HS-27A (cell line): ENCODE results near the gene EMILIN1.
"Not testable (repeated sequence)": the region's sequence is repeated elsewhere in the genome, so short reads cannot be mapped to it uniquely, and the experiment has no call there.

ENCODE experiments used
- DNase-seq: peaks from one replicate; pipeline ENCODE4 v3.0.0-alpha.2; 2012; ENCODE audit warnings: low read depth, missing footprints

Gene EMILIN1

DNA sequence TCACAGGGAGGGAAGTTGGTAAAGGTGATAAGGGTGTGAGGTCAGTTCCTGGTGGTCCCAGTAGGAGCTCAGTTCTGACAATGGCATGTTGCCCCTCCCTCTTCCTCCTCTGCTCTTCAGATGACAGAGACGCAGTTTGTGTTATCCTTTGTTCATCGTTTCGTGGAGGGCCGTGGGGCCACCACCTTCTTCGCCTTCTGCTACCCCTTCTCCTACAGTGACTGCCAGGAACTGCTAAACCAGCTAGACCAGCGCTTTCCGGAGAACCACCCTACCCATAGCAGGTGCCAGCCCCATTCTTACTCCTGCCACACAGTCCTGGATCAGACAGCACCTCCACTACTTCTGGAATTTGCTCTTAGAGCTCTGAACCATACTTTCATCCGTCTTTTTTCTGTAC, 24.6 kb upstream of the EMILIN1 start:
- DNase-seq, result no peak

DNA sequence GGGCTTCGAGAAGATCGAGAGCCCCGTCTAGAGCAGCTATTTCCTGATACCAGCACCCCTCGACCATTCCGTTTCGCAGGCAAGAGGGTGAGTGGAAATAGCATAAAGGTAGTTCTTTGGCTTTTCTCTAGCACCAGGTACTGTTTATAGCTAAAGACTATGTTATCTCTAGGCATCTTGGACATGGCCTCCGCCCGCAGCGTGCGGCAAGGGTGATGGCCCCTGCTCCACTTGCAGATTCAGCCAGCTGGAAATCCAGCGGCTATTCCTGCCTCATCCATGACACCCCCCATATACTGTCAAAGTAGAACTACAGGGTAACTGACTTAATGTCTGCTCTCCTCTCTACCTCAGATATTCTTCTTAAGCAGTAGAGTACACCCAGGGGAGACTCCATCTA, 23.7 kb upstream of the EMILIN1 start:
- no peak for DNase-seq

DNA sequence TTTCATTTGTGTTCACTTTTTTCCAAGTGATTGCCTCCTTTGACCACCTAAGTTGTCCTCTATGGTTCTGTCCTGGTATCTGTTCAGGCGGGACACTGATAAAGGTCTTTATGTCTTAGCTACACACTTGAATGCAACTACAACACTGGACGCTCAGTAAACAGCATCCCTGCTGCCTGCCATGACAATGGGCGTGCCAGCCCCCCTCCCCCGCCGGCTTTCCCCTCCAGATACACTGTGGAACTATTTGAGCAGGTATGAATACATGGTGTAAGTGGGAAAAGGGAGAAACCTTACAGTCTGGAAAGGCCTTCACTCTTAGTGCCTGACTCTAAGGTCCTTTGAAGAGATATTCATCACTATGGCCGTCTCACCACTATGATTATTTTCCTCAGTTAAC, 21.2 kb upstream of the EMILIN1 start:
- DNase-seq, result no peak

DNA sequence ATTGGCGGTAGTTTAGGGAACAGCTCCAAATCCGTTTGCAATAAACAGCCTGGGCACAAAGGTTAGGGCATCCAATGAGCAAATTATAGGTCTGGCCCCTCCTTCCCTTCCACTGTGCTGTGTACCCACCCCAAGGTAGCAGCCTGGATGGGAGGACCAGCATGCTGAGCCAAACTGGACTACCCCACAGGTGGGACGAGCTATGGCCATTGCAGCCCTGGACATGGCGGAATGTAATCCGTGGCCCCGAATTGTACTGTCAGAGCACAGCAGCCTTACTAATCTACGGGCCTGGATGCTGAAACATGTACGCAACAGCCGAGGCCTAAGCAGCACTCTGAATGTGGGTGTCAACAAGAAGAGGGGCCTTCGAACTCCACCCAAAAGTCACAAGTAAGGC, 20.2 kb upstream of the EMILIN1 start:
- no peak for DNase-seq

DNA sequence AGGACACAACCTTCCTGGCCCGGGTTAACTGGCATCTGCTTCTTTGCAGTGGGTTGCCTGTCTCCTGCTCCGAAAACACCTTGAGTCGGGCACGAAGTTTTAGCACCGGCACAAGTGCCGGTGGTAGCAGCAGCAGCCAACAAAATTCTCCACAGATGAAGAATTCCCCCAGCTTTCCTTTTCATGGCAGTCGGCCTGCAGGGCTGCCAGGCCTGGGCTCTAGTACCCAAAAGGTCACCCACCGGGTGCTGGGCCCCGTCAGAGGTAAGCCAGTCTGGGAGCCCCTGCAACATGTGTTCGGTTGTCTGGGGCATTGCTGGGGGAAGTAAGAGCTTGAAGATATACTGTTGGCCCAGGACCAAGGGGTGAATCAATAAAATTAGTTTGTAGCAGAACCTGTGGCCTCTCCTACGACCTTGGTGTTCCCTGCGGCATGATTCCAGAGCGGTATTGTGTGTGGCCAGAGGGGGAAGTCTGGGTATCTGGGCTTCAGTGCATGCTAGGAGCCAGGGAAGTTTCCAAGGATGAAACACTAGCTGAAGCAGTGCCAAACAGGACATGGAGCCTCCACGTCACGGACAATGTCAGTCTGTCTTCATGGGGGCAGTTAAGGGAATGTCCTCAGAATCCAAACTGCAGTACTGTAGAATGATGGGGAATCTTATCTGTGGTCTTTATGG, 19.1 kb upstream of the EMILIN1 start:
- DNase-seq, result no peak

DNA sequence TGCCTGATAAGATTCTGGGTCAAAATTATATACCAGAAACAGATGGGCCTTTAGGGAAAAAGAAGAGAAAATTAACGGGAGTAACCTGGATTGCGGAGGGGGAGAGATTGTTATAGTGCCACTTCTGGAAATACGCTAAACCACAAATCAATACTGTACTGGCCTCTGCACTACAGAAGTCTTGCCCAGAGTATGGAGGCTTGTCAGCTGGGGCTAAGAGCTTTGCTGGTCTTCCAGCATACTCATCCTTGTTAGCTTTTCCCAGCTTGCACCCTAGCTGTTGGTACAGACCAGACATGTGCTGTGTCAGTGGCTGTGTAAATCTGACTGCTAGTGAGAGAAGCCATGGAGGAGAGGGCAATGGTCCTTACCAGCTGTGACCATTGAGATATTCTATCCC, 18.1 kb upstream of the EMILIN1 start:
- DNase-seq, result no peak

DNA sequence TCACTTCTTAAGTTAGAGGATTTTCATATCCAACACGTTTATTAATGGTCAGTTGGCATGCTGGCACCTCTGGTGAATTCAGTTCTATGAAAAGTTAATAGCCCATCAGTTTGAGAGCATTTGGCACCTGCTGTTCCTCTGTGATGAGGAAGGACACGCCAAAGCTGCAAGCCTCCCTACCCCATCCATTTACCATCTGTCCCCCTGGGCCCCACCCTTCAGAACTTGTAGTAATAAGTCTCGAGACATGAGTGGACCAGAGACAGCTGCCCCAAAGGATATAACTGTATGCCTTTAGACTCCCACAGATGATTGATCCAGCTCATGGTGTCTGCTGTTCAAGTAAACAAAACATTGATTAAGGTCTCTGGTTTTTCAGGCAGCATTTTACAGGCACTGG, 13.3 kb upstream of the EMILIN1 start:
- no peak for DNase-seq

DNA sequence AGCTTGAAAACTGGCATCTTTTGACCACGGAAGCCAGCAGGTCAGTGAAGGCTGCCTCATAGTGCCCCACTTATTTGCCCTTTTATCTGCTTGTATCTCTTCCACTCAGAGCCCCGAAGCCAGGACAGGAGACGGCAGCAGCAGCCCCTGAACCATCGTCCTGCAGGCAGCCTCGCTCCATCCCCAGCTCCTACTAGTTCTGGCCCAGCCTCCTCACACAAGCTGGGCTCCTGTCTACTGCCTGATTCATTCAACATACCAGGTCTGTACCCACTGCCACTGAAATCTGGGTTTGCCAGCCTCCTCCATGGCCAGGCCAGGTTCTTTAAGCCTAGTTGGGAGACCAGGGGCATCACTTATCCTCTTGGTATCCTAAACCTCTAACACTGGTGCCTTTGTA, 11.0 kb upstream of the EMILIN1 start:
- no peak for DNase-seq

DNA sequence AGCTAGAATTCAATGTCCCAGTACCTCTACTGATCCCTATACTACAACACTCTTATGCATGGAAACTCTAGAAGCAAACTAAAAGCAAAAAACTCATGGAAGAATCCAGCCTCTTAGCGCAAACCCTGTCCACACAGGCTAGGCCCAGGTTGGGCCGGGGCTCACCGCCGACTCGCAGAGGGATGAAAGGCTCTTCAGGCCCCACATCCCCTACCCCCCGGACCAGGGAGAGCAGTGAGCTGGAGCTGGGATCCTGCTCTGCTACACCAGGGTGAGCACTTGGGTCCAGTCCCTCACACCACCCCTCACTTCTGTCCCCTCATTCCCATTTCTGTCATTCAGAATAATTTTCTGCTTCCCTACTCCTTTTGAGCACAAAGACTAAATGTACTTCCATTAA, 9.0 kb upstream of the EMILIN1 start:
- no peak for DNase-seq

DNA sequence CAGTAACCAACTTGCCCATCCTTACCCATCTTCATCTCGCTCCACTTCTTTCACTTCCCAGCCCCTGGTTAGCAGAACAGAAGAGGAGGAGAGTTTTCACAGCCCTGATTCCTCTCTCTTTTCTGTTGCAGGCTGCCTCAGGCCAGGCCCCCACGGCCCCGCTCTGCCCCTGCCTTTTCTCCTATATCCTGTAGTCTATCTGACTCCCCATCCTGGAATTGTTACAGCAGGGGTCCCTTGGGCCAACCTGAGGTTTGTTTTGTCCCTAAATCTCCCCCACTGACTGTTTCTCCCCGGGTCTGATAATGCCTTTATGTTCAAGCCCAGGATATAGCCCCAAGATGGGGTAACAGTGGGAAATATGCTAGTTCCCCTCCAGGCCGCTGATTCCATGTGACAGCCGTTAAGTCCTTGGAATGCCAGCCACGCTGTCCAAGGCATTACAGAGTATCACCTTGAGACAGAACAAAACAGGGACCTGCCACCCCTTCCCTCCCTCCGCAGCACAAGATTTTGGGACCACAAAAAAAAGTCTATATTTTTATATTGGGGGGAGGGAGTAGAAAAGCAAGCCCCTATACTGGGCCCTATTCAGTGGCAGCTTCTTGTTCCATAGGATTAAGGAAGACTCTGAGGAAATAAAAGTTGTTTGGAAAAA, 8.3 kb upstream of the EMILIN1 start:
- no peak for DNase-seq

DNA sequence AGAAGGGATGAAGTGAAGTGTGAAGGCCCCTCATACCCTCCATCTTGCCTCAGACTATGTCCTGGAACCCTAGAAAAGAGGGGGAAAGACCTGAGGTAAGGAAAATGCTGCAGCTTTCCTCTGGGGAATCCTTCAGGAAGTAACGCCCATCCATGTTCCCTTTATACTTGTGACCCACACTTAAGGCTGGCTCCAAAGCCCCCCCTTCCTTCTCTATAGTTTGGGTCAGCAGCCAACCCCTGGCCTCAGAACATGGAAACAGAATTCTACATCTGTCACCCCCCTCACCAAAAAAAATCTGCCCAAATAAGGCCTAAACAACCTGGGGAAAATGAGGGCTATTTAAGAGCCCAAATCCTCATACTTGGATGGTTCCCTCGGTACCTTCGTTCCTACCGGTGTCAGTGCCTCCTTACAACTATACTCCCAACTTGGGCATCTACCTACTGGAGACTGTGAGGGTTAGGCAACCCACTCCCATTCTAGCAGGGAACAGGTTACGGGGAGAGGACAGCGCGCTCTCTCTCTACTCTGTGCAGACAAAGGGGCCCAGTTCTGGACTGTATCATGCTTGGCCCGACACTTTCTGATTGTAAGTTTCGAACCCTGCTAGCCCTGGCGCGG, 7.7 kb upstream of the EMILIN1 start:
- DNase-seq, result no peak

DNA sequence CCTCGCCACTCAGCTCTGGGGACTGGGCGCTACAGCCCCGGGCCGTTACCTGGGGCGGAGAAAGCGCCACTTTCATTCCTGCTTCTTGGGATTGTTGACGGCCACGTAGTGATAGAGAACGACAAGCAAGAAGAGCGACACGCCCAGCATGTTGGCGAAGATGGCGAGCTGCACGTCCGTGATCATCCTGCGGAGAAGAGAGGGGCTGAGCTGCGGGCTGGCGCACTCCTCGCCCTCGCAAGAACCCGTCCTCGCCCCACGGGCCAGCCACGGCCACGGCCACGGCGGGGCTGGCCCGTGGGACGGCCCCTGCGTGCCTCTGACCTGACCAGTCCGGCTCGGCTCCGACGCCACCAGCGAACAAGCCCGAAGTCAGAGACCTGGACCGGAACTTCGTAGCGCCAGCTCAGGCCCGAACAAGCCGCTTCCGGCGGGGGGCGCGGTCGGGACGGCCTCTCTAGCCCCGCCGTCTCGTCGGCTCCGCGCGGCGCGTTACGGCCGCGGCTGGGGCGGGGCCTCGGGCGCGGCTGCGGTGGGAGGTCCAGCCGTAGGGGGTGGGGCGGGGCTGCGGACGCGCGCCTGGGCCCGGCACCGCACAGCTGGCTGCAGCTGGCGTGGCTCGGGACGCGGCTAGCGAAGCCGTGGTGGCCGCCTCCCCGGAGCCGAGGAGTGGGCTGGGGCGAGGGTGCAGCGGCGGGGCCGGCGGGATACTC, 7.0 kb upstream of the EMILIN1 start, which contains the start of gene OST4:
TSS of gene OST4 (minus strand) at position 378 of the 713 bp plus-strand sequence.
- DNase-seq, result peak; percentile 57

DNA sequence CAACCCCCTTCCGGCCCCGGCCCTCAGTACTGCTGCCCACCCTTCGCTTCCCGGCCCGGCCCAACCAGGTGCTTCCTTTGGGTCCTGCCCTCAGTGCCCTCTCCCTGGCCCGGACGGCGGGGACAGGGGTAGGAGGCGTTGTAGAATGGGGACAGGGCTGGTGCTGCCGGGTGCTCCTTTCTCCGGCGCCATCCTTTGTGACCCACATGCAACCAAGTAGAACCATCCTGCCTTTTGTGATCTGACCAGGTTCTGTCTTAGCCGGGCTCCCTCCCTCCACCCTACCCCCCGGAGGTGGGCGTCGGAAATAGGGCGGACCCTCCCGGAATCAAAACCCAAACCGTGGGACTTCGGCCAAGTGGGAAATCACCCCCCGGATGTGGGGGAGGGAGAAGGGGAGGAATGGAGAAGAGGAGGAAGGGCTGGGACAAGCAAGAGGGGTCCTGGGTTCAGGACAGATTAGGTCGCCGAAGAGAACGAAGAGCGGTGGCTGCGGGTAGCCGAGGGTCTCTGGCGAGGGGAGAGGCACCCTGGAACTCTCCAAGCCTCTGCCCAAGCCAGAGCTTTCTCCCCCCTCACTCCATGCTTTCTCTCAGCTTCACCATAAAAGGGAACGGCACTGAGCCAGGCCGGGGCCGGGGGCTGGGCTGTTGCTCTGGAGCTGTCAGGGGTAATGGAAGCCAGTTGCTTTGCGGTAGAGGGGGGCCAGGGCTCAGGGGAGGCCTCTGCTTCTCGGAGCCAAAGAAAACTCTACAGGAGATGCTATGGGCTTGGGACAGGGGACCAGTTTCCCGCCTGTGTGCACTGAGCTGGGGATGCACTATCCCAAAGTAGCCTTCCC, 6.2 kb upstream of the EMILIN1 start:
- no peak for DNase-seq

DNA sequence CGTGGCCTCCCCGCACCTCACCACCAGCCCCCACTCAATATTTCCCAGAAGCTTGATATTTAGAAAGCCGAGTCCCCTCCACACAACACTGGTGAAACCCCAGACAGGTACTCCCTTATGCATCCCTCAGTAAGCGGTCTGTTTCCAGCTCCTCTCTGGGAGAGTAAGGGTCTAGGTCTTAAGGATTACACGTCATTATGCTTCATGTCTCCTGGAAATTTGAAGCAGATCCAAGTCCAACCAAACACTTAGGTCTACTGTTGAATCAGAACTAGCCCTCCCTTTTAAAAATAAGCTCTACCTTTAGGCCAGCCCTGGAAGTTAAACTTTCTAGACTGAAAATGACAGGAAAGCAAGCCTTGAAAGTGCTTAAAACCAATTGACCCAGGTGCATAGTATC, 5.5 kb upstream of the EMILIN1 start:
- no peak for DNase-seq

DNA sequence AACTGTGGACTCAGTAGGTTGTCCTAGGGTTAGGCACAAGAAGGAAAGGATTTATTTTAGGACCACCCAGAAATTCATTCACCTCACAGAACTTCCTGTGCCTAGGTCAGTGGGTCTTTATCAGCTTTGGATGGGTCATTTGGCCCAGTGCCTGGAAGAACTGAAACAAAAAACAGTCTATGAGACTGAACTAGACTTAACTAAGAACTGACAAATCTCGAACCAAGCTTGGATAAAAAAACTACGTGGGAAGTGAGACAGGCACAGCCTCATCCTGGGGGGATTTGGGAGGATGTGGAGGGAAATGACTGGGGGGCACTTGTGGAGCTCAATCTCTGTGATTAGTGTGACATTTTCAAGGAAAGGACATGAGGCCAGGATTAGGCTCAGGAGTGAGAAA, 4.6 kb upstream of the EMILIN1 start:
- DNase-seq, result no peak

DNA sequence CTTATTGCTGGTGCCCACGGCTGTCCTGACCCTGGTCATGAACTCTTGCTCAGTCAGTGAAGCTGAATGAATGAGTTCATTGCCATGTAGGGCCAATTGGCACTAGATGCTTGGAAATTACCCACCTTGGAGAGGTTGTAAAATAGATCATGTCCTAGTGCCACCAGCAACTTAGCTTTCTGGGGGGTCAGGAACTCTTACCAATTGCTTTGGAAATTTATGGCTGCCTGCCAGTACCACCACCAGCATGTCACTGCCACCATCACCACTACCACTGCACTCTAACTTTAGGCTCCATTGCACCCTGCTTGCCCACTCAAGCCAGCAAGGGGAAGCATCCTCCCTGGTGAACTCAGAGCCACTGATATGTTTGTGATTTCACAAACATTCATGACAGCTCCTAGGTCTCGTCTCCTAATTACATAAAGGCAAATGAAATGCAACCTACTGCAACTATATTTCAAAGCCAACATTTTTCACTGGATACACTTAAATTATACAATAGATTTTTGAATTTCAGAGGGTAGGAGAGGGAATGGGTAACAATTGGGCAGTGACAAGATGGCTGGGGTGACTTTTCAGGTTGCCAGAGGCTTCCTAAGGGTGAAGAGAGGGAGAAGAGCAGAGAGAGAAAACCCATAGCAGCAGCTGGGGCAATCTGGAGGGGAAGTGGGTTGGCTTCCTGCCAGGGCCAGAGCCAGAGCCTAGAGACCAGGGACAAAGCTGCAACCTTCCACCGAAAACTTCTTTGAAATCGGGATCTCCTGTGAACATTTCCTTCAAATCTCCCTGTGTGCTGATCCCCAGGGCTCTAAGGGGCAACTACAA, 3.5 kb upstream of the EMILIN1 start:
- no peak for DNase-seq

DNA sequence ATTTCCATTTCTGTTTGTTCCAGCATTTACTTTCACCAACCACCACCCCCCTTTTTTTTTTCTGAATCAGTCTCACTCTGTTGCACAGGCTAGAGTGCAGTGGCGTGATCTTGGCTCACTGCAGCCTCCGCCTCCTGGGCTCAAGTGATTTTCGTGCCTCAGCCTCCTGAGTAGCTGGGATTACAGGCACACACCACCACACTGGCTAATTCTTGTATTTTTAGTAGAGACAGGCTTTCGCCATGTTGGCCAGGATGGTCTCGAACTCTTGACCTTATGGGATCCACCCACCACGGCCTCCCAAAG, 2.9 kb upstream of the EMILIN1 start:
- not testable (repeated sequence) for DNase-seq

DNA sequence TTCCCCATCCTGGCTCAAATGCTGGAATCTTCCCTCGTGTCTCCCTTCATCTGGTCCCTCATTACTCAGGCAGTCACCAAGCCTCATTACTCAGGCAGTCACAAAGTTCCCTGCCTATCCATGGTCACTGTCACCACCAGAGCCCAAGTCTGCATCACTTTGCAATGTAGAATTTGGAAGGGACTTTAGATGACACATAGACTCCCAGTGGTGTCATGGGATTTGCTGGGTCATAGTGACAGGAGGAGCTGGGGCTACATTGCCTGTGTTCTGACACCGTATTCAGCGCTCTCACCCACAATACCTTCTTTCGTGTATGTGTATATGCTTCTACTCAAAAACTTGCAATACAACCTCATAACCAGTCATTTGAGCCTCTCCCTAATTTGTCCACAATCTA, 2.1 kb upstream of the EMILIN1 start:
- no peak for DNase-seq

DNA sequence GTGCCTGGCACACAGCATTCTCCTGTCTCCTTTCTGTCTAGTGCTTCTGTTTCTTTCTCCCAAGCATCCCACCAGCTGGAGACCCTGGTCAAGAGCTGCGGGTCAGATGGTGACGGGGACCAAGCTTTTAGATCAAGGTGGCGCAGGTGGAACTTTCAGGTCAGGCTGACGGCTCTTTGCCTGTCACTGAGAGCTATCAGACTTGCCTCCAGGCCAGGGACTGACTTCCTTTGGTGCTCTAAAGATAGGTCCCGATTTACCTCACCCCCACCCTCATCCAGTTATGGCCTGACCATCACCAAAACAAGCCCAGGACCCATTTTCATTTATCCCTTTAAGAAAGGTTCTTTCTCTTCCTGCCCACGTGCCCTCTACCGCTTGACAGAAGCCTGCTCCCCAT, 1.2 kb upstream of the EMILIN1 start:
- no peak for DNase-seq

DNA sequence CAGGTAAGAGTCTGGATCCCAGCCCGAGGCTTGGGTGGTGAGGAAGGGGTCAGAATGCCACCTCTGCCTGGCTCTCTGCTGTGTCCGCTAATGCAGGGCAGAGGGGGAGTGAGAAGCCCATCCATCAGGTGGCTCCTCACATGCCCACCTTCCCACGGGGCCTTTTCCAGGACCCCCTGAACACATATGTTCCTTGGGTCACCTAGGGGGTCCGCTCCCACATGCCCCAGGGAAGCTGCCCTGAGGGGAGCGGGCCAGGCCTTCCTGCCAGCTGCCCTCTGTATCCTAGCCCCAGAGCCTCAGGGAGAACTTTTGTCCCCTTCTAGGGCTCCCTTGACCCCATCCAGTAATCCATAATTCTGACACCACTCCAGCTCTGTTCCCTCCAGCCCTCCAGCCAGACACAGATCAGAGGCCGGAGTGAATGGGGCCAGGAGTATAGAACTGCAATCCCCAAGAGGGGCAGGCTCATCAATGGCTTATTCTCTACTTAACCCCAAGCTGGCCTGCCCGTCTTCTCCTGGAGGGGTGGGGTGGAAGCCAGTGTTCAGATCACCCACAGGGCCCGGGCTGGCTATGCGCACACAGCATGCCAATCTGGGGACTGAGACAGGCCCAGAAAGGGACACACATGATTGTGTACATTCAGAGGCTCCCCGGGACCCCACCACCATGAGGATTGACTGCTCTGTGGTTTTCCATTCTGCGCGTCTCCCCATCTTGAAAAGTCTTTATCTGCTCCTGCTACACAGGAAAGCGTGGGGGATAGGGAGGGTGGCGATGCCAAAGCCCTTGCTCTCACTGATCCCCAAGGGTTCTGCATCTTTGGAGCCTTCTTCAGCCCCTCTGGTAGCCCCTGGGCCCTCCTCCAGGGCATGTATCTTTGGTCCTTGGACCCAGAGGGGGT, 1.1 kb downstream of the EMILIN1 start:
- DNase-seq, result no peak
